ENCODE data around the gene ZNF670.
A peak's percentile ranks its signal among the peaks of the same experiment; 100 is the strongest.

ZNF670 gene

DNA sequence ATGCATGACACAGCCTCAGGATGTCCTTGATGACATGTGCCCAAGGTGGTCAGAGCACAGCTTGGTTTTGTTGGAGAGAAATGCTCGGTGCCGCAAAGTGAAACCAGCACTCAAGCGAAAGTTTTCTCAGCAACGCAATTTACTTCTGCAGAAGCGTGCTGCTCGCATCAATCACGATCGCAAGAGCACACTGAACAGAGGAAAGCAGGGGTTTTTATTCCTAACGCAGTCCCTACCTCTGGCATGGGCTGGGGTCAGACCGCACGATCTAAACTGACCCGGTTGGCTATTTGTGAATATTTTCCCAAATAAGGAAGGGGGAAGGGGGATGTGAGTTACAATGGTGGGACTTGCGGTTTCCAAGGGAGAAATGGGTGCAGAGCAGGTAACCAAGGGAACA, 26.4 kb upstream of the ZNF670 start:
- no peak for DNase-seq (ENCODE audit: low spot score)

- DNase-seq (ENCODE audit: low spot score), result peak; percentile 95
These were observed 25.4 kb upstream of the ZNF670 start, which contains the start of gene ZNF669 for GRCh38 chr1:247103859-247104591. Gene ZNF669 (minus strand): TSS chr1:247104356. CDS start chr1:247104199, 157 bp downstream.

DNA sequence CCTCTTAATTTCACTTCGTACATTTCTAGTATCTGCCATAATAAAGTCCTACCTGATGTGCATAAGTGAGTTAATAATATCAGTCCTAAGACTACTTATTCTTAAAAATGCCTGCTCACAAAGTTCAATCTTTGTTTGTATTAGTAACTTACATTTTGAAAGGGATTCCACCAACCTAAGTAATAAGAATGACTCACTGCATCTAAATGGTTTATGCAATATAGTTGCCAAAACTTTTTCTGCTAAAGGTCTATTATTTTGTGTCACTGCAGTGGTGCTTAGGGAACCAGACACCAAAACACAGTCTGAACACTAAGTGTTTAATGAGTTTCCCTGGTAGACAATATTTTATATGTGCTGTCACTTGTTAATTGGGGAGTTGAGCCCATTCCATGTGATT, 23.8 kb upstream of the ZNF670 start:
- no peak for DNase-seq (ENCODE audit: low spot score)

DNA sequence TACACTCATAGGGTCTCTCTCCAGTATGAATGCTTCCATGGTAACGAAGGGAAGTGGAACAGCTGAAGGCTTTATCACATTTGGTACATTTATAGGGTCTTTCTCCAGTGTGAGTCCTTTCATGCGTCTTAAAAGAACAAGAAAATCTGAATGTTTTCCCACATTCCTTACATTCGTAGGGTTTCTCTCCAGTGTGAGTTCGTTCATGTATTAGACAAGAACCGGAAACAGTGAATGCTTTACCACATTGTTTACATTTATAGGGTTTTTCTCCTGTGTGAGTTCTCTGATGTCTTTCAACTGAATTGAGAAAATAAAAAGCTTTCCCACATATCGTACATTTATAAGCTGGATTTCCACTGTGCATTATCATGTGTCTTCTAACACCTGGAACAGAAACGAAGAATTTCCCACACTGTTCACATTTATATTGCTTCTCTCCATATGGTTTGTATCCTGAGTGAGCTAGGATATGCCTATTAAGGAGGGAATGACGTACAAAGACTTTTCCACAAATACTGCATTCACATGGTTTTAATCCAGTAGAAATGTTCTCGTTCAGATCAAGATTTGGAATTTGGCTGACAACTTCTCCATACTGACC, 22.2 kb upstream of the ZNF670 start:
- DNase-seq (ENCODE audit: low spot score), result no peak

GRCh38 chr1:247096958-247097357, 18.3 kb upstream of the ZNF670 start:
- DNase-seq (ENCODE audit: low spot score), result no peak

- DNase-seq (ENCODE audit: low spot score), result no peak
These were observed 17.9 kb upstream of the ZNF670 start for GRCh38 chr1:247096544-247096943.

GRCh38 chr1:247096112-247096511, 17.5 kb upstream of the ZNF670 start:
- no peak for DNase-seq (ENCODE audit: low spot score)

DNA sequence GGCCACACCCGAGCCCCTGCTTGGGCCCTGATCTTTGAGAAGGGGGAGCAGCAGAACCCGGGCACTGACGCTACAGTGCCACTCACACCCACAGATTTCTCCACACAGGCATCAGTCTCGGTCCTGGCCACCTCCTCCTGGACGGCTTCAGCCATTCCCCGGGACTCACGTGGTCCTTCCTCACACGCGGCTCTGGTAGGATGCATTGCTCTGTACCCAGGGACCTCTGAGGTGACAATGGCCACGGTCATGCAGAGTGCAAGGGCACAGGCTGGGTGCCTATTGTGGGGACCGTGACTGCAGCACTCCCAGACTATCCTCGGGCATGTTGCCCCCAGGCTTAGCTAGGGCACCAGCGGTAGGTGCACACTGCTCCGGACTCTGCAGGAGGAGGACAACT, 11.8 kb upstream of the ZNF670 start:
- no peak for DNase-seq (ENCODE audit: low spot score)

DNA sequence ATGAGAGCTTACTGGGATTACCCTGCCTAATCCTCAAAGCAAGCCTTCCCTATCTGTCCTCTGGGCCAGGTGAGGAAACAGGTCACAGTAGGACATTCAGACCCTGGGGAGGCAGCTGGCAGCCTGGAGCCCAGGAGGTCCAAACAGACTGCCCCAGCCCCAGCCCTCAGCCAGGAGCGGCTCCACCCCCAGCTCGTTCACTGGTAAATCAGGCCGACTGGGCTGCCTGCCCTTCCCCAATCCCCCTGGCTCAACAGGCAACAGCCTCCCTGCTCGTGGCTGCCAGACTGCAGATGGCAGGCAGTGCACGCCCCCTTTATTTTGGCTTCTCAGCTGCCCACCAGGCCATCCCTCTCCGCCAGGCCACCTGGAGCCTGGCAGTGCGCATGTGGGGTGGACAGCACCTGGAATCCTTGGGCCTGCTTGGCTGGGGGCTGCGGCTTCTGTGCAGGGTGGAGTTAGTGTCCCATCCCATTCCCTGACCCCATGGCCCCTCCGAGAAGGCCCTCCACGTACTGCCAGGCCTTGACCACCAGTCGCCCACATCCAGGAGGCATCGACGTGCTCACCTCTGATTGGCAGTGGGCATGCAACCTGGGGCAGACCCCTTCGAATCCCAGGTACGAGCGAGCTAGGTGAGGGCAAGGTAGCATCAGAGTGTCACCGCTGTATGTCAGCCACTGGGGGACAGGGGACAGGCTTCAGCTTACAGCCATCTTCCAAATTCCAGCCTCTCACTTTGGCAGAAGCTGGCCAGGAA, 11.2 kb upstream of the ZNF670 start:
- DNase-seq (ENCODE audit: low spot score), result no peak

DNA sequence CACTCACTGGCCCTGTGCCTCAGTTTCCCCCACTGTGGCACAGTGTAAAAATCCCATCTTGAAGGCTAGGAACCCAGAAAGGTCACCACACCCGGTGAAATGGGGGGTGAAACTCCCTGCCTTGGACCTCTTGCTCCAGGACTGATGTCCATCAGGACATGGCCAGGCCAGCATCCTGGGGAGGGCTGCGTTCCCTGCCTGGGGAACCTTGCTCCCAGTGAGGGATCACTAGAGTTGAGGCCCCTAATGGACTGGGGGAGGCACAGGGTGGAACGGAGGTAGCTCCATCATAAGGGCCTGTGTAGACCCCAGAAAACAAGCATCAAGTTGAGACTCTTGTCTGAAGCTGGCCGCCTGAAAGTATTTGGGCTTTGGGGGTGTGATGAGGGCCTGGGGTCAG, 10.4 kb upstream of the ZNF670 start:
- DNase-seq (ENCODE audit: low spot score), result no peak

DNA sequence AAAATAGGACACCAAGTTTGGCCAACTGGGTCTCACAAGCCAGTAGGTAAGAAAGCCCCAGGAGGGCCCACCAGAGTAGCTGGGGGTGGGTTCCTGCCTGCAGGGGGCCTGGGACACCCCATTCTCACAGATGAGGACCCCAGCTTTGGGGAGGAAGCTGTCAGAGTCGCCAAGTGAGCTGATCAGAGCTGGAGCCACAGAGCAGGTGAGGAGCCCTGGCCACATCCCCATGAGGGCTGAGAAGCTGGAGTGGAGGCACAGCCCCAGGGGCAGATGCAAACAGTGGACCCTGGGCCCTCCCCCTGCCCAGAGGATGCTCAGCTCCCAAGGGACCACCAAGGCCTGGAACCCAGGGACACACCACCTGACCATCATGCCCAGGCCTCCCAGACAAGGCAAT, 8.6 kb upstream of the ZNF670 start:
- DNase-seq (ENCODE audit: low spot score), result no peak

DNA sequence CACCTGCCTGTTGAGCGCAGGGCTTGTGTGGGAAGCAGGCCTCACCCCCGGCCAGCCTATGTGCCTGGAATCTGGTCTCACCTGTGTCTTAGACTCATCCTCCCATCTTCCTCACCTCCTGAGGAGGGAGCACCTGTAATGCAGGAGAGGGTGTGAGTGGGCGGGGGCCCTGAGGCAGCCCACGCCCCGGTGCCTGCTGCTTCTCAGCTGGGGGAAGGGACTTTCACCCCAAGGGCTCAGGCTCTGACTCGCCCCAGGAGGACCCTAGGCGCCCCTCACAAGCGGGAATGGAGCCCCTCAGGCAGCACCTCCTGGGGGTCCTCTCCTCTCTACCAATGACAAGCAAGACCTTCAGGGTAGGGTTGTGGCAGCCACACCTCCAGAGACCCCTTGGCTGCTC, 6.7 kb upstream of the ZNF670 start:
- no peak for DNase-seq (ENCODE audit: low spot score)

DNA sequence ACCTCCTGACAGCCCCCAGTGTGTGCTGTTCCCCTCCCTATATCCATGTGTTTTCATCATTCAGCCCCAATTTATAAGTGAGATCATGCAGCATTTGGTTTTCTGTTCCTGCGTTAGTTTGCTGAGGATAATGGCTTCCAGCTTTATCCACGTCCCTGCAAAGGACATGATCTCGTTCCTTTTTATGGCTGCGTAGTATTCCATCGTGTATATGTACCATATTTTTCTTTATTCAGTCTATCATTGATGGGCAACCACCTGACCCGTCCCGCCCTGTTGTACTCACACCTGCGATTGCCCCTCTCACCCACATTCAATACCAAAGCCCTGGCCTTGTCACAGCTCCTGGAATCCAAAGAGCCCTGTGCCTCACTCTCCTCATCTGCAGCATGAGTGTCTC, 6.2 kb upstream of the ZNF670 start:
- no peak for DNase-seq (ENCODE audit: low spot score)

DNA sequence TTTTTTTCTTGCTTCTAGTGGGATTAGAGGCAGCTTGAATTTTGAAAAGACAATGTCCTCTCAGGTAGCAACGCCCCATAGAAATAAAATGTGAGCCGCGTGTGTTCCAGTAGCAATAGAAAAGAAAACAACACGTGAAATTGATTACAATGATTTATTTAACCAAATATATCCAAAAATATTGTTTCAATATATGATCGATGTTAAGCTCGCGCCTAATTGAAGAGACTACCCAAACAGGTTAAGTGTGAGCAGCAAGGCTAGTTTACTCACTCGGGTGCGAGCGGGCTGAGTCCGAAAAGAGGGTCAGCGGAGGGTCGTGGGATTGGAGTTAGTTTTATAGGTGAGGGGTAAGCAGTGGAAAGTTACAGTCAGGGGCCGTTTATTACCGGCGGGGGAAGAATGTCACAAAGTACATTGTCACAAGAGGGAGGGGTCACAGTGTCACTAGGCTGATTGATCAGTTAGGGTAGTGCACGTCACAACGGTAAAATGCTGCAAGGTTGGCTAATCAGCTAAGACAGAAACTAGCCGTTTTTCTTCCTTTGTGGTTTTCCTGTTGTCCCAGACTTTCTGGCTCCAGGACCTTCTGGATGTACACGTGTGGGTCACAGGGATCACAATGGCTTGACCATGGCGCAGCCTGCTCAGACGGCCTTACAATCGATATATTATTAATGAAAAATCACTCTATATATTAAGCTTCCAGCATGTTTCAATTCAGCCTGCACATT, 697 bp upstream of the ZNF670 start:
- DNase-seq (ENCODE audit: low spot score), result no peak

DNA sequence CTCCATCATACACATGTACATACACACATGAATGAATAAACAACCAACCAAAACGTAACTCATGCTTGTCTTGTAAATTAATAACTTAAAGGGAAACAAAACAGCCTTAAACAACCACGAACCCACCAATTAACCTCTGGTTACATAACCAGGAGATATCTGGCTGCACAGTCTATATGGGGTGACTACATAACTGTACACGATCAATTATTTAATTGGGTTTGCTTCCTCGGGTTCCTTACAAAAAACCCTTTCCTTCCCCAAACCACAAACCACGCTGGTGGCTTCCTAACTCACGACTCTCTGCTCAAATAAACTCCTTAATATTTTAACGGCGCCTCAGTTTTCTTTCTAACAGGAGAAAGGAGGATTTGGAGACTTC, 744 bp downstream of the ZNF670 start:
- DNase-seq (ENCODE audit: low spot score), result no peak

- no peak for DNase-seq (ENCODE audit: low spot score)
These were observed 1.4 kb downstream of the ZNF670 start for GRCh38 chr1:247077213-247077612.

DNA sequence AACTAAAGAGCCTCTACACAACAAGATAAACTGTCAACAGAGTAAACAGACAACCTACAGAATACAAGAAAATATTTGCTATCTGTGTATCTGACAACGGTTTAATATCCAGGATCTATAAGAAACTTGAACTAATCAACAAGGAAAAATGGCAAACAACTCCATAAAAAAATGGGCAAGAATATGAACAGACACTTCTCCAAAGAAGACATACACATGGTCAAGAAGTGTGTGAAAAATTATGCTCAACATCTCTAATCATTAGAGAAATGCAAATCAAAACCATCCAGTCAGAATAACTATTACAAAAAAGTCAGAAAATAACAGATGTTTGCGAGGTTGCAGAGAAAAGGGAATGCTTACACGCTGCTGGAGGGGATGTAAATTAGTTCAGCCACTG, 8.0 kb downstream of the ZNF670 start:
- DNase-seq (ENCODE audit: low spot score), result no peak

- no peak for DNase-seq (ENCODE audit: low spot score)
These were observed 14.3 kb downstream of the ZNF670 start for GRCh38 chr1:247064304-247064703.

- DNase-seq (ENCODE audit: low spot score), result no peak
These were observed 17.8 kb downstream of the ZNF670 start for GRCh38 chr1:247060771-247061170.

DNA sequence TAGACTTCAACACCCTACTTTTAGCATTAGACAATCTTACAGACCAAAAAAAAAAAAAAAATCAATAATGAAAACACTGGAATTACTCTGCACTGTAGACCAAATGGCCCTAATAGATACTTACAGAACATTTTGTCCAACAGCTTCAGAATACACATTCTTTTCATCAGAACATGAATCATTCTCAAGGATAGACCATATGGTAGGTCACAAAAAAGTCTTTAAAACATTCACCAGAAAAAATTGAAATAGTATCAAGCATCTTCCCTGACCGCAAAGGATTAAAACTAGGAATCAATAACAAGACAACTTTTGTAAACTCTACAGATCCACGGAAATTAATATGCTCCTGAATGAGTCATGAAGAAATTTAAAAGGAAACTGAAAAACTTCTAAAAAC, 22.5 kb downstream of the ZNF670 start:
- no peak for DNase-seq (ENCODE audit: low spot score)

GRCh38 chr1:247054992-247055415, 23.6 kb downstream of the ZNF670 start:
- no peak for DNase-seq (ENCODE audit: low spot score)

GRCh38 chr1:247047702-247048101, 30.9 kb downstream of the ZNF670 start:
- DNase-seq (ENCODE audit: low spot score), result no peak

All from SK-N-DZ (cell line).